ENCODE data around the gene IMMP2L.

The IMMP2L gene

DNA sequence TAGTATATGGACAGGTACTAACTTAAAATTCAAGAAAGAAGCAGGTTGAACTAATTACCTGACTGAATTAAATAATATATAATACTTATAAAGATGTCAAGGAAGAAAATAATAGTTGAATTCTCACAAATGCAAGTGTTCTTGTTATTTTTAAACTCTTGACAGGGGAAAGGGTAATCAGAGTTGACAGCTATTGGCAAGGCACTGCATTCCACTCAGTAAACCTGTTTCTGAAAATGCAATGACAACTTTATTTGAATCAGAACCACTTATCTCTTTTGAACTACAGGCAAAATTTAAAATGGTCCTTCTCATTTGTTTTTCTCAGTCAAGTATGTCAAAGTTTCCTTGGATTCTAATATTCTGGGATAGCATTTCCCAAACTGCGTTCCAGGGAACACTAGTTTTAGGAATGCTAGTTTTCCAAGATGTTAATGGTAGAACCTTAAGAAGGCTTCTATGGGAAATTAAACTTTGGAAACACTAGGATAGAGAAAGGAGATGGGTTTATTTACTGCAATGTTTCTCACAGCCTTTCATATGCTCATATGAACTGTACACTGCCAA is 575.1 kb downstream of the IMMP2L start:
- no peak overlapping the region for H3K4me3 ChIP-seq (ENCODE audit: low read length)
- no peak for TF ChIP-seq ZNF274 (IDR thresholded peaks at IDR 0.05; ENCODE audit: low read depth, low read length)

DNA sequence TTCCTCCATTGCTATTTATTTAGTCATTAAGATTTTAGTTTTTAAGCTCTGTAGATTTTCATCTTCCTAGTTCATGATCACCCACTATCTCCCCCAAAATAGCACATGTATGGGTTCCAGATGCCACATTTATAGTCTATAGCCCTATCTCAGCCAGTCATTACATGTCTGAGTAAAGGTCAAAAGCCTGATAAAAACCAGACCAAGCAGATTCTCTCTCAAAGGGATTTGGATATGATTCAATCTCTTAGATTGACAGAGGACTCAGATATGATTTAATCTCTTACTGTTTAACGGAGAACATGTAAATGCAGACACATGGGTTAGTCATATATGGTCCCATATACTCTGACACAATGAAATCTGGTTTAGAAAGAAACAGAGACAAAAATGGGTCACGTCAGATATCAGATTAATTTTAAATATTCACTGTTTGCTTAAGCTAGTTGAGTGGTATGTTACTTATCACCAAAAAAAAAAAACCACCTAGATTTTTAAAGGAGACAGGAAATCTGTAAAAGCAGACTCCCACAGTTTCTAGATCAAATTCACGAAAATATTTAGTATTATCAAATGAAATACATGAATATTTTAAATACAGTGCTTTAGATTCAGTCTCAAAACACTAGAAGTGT is 578.4 kb downstream of the IMMP2L start:
- no peak for TF ChIP-seq ZNF274 (IDR thresholded peaks at IDR 0.05; ENCODE audit: low read depth, low read length)
- H3K4me3 ChIP-seq (ENCODE audit: low read length), result no peak overlapping the region

DNA sequence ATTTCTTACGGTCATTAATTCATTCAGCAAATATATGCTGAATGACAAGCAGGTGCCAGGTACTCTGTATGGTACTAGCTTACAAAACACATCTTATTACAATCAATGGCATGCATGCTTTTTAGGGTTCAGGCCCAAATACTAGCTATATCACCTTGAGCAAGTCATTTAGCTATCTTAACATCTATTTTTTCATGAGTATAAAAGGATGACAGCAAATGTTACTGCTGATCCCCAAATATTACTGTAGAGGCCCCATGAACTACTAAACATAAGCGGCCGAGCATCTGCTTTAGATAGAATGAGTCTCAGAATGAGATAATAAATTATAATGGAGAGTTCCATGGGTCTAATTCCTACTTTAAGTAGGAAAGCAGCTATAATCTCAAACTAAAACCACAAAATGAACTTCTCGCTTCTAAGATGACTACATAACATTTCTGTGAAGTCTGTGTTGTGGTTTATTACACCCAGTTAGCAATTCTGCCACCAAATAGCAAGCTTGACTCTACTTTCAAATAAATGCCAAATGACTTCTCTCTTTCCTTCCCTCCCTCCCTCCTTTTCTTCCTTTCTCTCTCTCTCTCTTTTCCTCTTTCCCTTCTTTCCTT is 585.1 kb downstream of the IMMP2L start:
- TF ChIP-seq ZNF274 (IDR thresholded peaks at IDR 0.05; ENCODE audit: low read depth, low read length), result no peak
- H3K4me3 ChIP-seq (ENCODE audit: low read length), result no peak overlapping the region

DNA sequence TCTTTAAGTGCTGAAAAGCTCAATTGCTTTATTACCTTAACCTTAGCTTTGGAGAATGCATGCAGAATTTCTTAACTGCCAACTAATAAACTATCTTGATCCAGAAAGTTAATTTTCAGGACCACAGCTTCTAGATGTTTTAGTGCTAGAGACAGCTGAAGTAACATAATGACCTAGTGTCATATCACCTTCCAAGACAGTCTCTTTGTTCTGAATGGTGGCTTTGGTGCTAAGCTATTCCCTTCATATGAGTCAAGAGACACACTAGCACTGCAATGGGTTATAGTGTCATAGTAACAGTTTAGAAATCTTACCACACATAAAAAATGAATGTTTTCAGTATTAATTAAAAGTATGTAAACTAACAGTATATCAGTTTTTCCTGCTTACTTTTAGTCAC is 586.8 kb downstream of the IMMP2L start:
- TF ChIP-seq ZNF274 (IDR thresholded peaks at IDR 0.05; ENCODE audit: low read depth, low read length), result no peak
- H3K4me3 ChIP-seq (ENCODE audit: low read length), result no peak overlapping the region

DNA sequence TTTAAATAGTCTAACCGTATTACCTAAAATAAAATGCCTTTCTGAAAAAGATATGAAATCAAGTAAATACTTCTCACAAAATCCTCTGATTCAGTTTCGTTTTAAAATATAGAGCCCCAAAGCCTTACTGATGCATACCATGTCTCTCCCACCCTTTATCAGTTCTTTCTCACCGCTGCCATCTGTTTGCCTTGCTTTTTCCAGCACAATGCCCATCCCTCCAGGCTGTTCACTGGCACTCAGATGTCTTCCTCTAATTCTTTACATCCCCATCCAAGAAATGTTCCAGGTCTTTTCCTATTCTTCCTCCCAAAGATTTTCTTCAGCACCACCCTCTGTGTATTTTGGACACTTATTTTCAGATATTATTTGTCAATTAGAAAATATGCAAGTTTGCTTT is 587.9 kb downstream of the IMMP2L start:
- no peak for TF ChIP-seq ZNF274 (IDR thresholded peaks at IDR 0.05; ENCODE audit: low read depth, low read length)
- no peak overlapping the region for H3K4me3 ChIP-seq (ENCODE audit: low read length)

DNA sequence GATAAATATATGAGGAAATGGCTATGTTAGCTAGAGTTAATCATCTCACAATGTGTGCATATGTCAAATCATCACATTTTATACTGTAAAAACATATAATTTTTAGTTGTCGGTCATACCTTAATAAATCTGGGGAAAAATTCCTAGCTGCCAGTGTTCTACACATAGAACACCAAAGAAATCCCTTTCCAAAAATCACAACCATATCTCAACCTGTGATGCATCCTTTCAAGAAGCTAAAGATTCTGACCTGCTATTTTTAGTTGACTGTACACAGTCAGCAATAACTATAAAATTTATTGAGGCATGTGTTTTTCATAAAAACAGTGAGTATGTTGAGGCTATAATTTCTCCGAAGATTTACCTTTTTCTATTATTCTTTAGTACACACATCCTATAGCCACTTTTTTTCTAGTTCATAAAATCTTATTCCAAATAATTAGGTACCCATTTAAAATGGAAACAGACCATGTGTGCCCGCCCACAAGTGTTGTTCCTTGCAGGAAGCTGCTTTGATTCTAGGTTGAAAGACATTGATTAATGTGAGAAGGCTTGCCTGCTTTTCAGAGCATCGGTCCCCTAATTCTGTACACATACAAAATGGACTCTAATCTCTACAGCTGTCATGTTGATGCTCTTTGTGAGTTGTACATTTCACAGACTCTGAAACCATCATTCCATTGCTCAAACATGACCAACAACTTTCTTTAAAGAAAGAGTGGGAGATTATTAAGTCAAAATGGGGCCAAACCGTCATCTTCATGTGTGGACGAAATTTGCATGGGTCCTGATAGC is 588.9 kb downstream of the IMMP2L start:
- TF ChIP-seq ZNF274 (IDR thresholded peaks at IDR 0.05; ENCODE audit: low read depth, low read length), result no peak
- H3K4me3 ChIP-seq (ENCODE audit: low read length), result no peak overlapping the region

DNA sequence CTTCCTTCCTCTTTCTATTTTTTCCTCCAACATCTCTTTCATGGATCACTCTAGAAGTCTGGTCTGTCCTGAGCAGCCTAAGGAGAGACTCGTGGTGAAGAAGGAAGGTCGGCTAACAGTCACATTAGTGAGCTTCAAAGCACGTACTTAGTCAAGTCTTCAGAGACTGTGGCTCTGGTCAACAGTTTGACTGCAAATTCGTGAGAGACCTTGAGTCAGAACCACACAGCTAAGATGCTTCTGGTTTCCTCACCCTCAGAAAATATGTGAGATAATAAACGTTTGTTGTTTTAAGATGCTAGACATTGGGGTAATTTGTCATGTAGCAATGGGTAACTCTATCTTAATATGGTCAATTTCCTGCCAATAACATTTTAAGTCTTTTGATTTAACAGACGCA is 597.5 kb downstream of the IMMP2L start:
- no peak for TF ChIP-seq ZNF274 (IDR thresholded peaks at IDR 0.05; ENCODE audit: low read depth, low read length)
- H3K4me3 ChIP-seq (ENCODE audit: low read length), result no peak overlapping the region

DNA sequence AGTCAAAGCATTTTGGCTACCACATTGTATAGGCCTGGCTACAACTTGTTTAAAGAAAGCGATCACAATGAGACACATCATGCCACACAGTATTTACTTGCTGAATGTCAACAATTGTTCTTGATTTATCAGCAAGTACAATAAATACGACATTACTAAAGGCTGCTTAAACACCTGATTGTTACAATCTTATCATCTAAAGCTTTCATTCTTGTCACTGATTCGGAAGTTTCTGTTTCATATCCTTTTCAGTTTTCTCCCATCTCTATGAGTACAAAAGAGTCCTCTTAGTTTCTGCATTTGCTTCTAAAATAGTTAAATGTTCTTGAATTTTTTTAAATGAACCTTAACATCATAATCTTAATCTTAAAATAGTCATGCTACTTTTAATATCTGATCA is 599.5 kb downstream of the IMMP2L start:
- no peak overlapping the region for H3K4me3 ChIP-seq (ENCODE audit: low read length)
- TF ChIP-seq ZNF274 (IDR thresholded peaks at IDR 0.05; ENCODE audit: low read depth, low read length), result no peak

DNA sequence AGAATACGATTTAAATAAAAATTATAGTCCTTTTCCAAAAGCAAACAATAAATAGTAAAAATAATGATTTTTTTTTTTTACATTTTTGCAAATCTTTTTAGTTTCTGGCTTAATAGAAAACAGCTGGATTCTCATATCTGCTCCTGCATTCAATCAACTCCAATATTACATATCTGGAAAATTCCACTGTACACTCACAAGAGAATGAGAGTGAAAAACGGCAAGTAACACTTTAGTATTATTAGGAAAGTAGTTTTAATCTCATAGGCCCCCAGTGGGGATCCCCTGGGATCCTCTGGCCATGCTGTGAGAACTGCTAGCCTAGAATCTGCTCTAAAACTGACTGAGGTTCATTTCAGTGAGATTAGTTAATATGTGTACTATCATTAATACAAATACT is 599.9 kb downstream of the IMMP2L start:
- no peak overlapping the region for H3K4me3 ChIP-seq (ENCODE audit: low read length)
- TF ChIP-seq ZNF274 (IDR thresholded peaks at IDR 0.05; ENCODE audit: low read depth, low read length), result no peak

DNA sequence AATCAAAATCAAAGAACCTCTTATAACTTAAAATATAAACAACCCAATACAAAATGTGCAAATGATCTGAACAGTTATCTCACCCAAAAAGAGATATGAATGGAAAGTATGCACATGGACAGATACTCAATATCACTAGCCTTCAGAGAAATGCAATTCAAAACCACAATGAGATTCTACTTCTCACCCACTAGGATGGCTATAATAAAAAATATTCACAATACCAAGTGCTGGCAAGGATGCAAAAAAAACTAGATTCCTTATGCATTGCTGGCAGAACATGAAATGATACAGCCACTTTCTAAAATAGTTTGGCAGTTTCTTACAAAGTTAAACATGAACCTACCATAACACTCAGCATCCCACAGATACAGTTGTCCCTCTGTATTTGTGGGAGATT is 601.5 kb downstream of the IMMP2L start:
- no peak overlapping the region for H3K4me3 ChIP-seq (ENCODE audit: low read length)
- no peak for TF ChIP-seq ZNF274 (IDR thresholded peaks at IDR 0.05; ENCODE audit: low read depth, low read length)

DNA sequence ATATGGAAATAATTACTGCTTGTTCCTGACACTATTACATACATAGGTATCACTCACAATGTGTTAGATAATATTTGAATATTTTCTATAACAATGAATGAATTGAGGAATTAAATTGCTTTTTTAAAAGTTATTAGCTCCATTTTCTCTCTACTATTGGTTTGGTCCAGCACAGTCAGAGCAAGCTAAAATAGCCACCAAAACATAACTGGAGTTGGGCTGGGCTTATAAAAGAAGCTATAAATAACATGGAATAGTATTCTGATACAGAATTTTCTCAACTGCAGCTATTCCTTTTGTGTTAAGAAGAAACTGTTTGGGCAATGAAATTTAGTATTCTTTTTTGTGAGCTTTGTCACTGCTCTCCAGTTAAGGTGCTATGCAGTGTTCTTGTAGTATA is 614.0 kb downstream of the IMMP2L start:
- TF ChIP-seq ZNF274 (IDR thresholded peaks at IDR 0.05; ENCODE audit: low read depth, low read length), result no peak

DNA sequence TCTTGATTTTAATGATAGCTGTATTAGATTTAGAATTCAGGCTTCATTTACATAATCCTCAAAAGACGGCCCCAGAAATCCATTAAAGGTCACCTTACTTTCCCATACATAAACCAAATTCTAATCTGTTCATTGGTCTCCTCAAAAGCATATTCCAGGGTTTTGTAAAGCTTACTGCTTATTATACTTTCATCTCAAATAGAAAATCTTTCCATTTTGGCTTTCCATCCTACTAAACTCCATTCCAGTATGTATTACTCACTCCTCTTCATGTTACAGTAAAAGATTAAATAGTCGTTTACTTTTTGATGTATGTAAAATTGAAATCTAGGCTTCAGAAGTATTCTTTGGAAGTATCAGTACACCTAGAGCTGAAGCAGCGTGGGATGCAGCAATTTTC is 614.9 kb downstream of the IMMP2L start:
- no peak overlapping the region for H3K4me3 ChIP-seq (ENCODE audit: low read length)
- no peak for TF ChIP-seq ZNF274 (IDR thresholded peaks at IDR 0.05; ENCODE audit: low read depth, low read length)

More for the DNA sequence above, 614.0 kb downstream of the IMMP2L start:
- no peak overlapping the region for H3K4me3 ChIP-seq (ENCODE audit: low read length)

DNA sequence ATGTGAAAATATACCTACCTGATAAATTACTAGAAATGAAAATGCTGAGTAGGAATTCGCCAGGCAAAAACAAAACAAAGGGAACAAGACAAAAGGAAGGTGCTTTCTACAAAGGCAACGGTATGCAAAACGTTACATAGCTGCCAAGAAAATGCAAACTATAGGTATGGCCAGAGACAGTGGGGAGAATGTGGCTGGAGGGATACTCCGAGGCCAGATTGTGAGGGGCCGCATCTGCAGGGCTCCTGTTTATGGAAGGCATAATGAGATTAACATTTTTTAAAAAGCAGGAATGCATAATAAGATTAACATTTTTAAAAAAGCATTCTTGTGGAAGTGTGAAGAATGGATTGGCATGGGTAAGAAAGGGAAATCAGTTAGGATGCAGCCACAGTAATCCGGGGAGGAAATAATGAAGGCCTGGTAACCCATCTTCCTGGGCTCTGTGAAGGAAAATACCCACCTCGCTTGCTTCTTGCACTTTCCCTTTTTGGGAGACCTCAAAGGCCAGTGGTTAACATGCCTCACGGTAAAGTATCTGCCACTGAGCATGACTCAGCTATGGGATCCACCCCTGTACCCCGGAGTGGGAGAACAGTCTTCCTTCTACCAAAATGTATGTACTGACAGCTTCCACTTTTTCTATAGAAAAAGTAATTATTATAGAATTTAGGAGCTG is 617.2 kb downstream of the IMMP2L start:
- H3K4me3 ChIP-seq (ENCODE audit: low read length), result no peak overlapping the region
- TF ChIP-seq ZNF274 (IDR thresholded peaks at IDR 0.05; ENCODE audit: low read depth, low read length), result no peak

DNA sequence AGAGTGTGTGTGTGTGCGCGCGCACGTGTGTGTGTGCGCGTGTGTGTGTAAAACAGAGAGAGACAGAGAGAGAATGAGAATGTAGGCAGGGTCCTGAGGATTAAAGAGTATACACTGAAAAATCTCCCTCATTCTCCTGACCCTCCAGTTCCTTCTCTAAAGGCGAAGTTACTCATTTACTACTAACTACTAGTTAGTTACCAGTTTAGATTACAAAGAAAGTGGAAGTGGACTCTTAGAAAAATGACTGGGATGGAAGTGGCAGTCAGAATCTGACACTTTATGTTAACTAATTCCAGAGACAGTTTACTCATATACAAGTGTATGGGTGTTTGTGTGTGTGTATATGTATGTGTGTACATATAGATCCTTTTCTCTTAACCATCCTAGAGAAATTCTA is 617.8 kb downstream of the IMMP2L start:
- no peak overlapping the region for H3K4me3 ChIP-seq (ENCODE audit: low read length)
- TF ChIP-seq ZNF274 (IDR thresholded peaks at IDR 0.05; ENCODE audit: low read depth, low read length), result no peak

Data from GM08714 (cell line).